Nephron progenitor cell (in vitro differentiated cells): ENCODE data around the gene SPOP.
"Not testable (repeated sequence)": the region's sequence is repeated elsewhere in the genome, so short reads cannot be mapped to it uniquely, and the experiment has no call there.

Source experiments
- DNase-seq: peaks from one replicate; pipeline ENCODE4 v3.0.0; 2021
- H3K27ac Mint-ChIP-seq: 2 replicates; pipeline ENCODE4 v1.8.0; 2021; ENCODE audit warnings: mild to moderate bottlenecking, moderate library complexity, mixed read lengths
- H3K27me3 Mint-ChIP-seq: 2 replicates; pipeline ENCODE4 v1.8.0; 2021; ENCODE audit warnings: mild to moderate bottlenecking, low read depth, mixed read lengths; ENCODE audit not compliant: poor library complexity
- H3K36me3 Mint-ChIP-seq: 2 replicates; pipeline ENCODE4 v1.8.0; 2021; ENCODE audit warnings: low read depth, mixed read lengths
- H3K4me1 Mint-ChIP-seq: 2 replicates; pipeline ENCODE4 v1.8.0; 2021; ENCODE audit warnings: mixed read lengths
- H3K4me3 Mint-ChIP-seq: 2 replicates; pipeline ENCODE4 v1.8.0; 2021; ENCODE audit warnings: mild to moderate bottlenecking, moderate library complexity, mixed read lengths
- H3K9me3 Mint-ChIP-seq: 2 replicates; pipeline ENCODE4 v1.8.0; 2021; ENCODE audit warnings: mild to moderate bottlenecking, moderate library complexity, mixed read lengths
- CTCF ChIP-seq: fragments of 200-600 bp; sonication (generic); IDR thresholded peaks from 2 replicates; pipeline ENCODE4 v1.5.0; 2021; ENCODE audit warnings: antibody characterized with exemption

Gene SPOP

GRCh38 chr17:49552070-49552751 lies 125.7 kb downstream of the SPOP start:
- H3K36me3 Mint-ChIP-seq, result no peaks in the 10 kb centered on the region
- no peak overlapping the region for H3K27ac Mint-ChIP-seq
- TF ChIP-seq CTCF, result no peak
- DNase-seq, result no peak
- H3K4me3 Mint-ChIP-seq, result no peak overlapping the region
- peaks cover 58% of the 10 kb centered on the region for H3K4me1 Mint-ChIP-seq
- no peaks in the 10 kb centered on the region for H3K9me3 Mint-ChIP-seq
- H3K27me3 Mint-ChIP-seq, result peaks cover 9% of the 10 kb centered on the region

GRCh38 chr17:49551221-49552069 lies 126.5 kb downstream of the SPOP start:
- Mint-ChIP-seq H3K4me1 (peaks cover 60% of the 10 kb centered on the region), H3K27me3 (peaks cover 10% of the 10 kb centered on the region)

GRCh38 chr17:49550764-49551163 lies 127.1 kb downstream of the SPOP start:
- not testable (repeated sequence) for H3K27ac Mint-ChIP-seq, H3K4me3 Mint-ChIP-seq, DNase-seq, H3K27me3 Mint-ChIP-seq, H3K36me3 Mint-ChIP-seq, H3K9me3 Mint-ChIP-seq
- H3K4me1 Mint-ChIP-seq, result peaks cover 60% of the 10 kb centered on the region

More at GRCh38 chr17:49551221-49552069, 126.5 kb downstream of the SPOP start:
- H3K4me3 Mint-ChIP-seq, result no peak overlapping the region
- no peak for TF ChIP-seq CTCF
- no peaks in the 10 kb centered on the region for H3K36me3 Mint-ChIP-seq
- H3K9me3 Mint-ChIP-seq, result no peaks in the 10 kb centered on the region
- DNase-seq, result no peak
- peak overlapping the region; percentile 90 for H3K27ac Mint-ChIP-seq

GRCh38 chr17:49549691-49550678 lies 127.9 kb downstream of the SPOP start:
- DNase-seq, result no peak
- Mint-ChIP-seq H3K4me1 (peaks cover 62% of the 10 kb centered on the region), H3K27me3 (peaks cover 9% of the 10 kb centered on the region), H3K27ac (peak overlapping the region; percentile 19), H3K36me3 (no peaks in the 10 kb centered on the region), H3K4me3 (peak overlapping the region; percentile 31), H3K9me3 (no peaks in the 10 kb centered on the region)
- TF ChIP-seq CTCF, result no peak

- no peak for TF ChIP-seq CTCF
- Mint-ChIP-seq H3K36me3 (no peaks in the 10 kb centered on the region), H3K4me3 (peak overlapping the region; percentile 31), H3K4me1 (peaks cover 65% of the 10 kb centered on the region), H3K27me3 (peaks cover 8% of the 10 kb centered on the region), H3K9me3 (no peaks in the 10 kb centered on the region), H3K27ac (no peak overlapping the region)
- DNase-seq, result no peak
Observed at GRCh38 chr17:49549311-49549605, 128.6 kb downstream of the SPOP start.
